ENCODE data around the gene RBM4B. TPM values are rescaled to one million over a fixed set of nuclear protein-coding genes. Genes with fewer than 3 reads are reported as not detected.

RBM4B gene
- total RNA-seq, 2 donors from 2014 or later = 14.8 to 16.7 TPM

DNA sequence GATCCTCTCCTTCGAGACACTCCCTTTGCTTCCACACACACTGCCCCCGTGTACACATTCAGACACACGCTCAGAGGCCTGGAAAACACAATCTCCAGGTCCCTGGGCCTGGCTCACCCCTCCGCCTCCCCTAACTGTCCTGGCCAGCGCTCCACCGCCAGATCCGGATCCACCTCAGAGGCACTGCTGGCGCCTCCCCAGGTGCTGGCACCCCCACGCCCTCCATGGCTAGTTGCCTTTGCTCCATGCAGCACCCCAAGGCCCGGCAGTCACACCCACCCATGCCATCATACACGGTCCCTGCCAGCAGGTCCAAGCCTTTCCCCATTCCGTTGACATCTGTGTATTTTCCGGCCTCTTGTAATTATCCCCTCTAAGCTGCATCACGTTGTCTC lies 40.2 kb upstream of the RBM4B start:
- DNase-seq (ENCODE audit: low spot score) (no peak), ATAC-seq (no peak)
- H3K9me3 Mint-ChIP-seq = no peaks in the 10 kb centered on the region
- peaks cover 7 to 8% of the 10 kb centered on the region in 2 donors for H3K4me1 Mint-ChIP-seq (ENCODE audit: low read depth in 2 of 2)
- peaks cover 21 to 27% of the 10 kb centered on the region in 2 donors for H3K27me3 Mint-ChIP-seq
- no peaks in the 10 kb centered on the region for H3K36me3 Mint-ChIP-seq
- H3K27ac Mint-ChIP-seq = no peak overlapping the region
- no peak overlapping the region for H3K4me3 Mint-ChIP-seq

DNA sequence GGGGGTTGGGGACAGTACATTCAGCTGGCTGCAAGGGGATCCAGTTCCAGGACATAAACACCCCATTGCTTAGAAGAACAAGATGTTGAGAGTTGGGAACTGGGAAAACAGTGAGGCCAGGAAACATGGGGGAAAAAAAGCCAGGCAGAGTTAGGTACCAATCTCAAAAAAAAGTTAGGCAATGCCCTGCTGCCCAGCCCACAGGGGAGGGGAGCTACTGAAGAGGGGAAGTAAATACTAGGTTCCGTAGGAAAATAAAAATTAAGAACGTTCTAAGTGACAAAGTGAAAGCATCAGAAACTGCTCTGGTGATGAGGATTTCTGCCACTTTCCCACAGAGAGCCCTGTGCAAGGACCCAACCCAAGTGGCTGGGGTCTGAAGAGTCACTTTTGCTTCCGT lies 39.3 kb upstream of the RBM4B start:
- no peaks in the 10 kb centered on the region for H3K36me3 Mint-ChIP-seq
- H3K9me3 Mint-ChIP-seq = no peaks in the 10 kb centered on the region
- H3K4me1 Mint-ChIP-seq (ENCODE audit: low read depth in 2 of 2) = peaks cover 7 to 8% of the 10 kb centered on the region in 2 donors
- H3K27ac Mint-ChIP-seq = no peak overlapping the region
- H3K27me3 Mint-ChIP-seq = peaks cover 21 to 24% of the 10 kb centered on the region in 2 donors
- no peak for ATAC-seq
- no peak overlapping the region for H3K4me3 Mint-ChIP-seq
- peak; percentile 15 for DNase-seq (ENCODE audit: low spot score)

- H3K27ac Mint-ChIP-seq = no peak overlapping the region
- ATAC-seq = no peak
- H3K4me3 Mint-ChIP-seq = no peak overlapping the region
- H3K4me1 Mint-ChIP-seq (ENCODE audit: low read depth in 2 of 2) = peaks cover 5 to 6% of the 10 kb centered on the region in 2 donors
- DNase-seq (ENCODE audit: low spot score) = no peak
- H3K36me3 Mint-ChIP-seq = no peaks in the 10 kb centered on the region
- H3K27me3 Mint-ChIP-seq = peaks cover 19 to 21% of the 10 kb centered on the region in 2 donors
- no peaks in the 10 kb centered on the region for H3K9me3 Mint-ChIP-seq
These were observed 37.8 kb upstream of the RBM4B start for GRCh38 chr11:66715346-66716085.

GRCh38 chr11:66713746-66714480 lies 36.2 kb upstream of the RBM4B start:
- Mint-ChIP-seq H3K27ac (no peak overlapping the region), H3K4me3 (no peak overlapping the region), H3K36me3 (no peaks in the 10 kb centered on the region), H3K27me3 (peaks cover 16 to 21% of the 10 kb centered on the region in 2 donors), H3K4me1 (ENCODE audit: low read depth in 2 of 2) (no peaks in the 10 kb centered on the region), H3K9me3 (no peaks in the 10 kb centered on the region)
- ATAC-seq = no peak
- DNase-seq (ENCODE audit: low spot score) = no peak

GRCh38 chr11:66710384-66710930 lies 32.8 kb upstream of the RBM4B start:
- no peak overlapping the region for H3K4me3 Mint-ChIP-seq
- no peak overlapping the region for H3K27ac Mint-ChIP-seq
- no peaks in the 10 kb centered on the region for H3K4me1 Mint-ChIP-seq (ENCODE audit: low read depth in 2 of 2)
- DNase-seq (ENCODE audit: low spot score) = no peak
- H3K36me3 Mint-ChIP-seq = no peaks in the 10 kb centered on the region
- H3K27me3 Mint-ChIP-seq = peaks cover 10 to 17% of the 10 kb centered on the region in 2 donors
- ATAC-seq = no peak
- no peaks in the 10 kb centered on the region for H3K9me3 Mint-ChIP-seq

GRCh38 chr11:66708701-66709100 lies 31.0 kb upstream of the RBM4B start:
- no peaks in the 10 kb centered on the region for H3K9me3 Mint-ChIP-seq
- no peaks in the 10 kb centered on the region for H3K4me1 Mint-ChIP-seq (ENCODE audit: low read depth in 2 of 2)
- DNase-seq (ENCODE audit: low spot score) = no peak
- no peak overlapping the region for H3K4me3 Mint-ChIP-seq
- H3K27me3 Mint-ChIP-seq = peaks cover 3 to 6% of the 10 kb centered on the region in 2 donors
- no peaks in the 10 kb centered on the region for H3K36me3 Mint-ChIP-seq
- ATAC-seq = no peak
- no peak overlapping the region for H3K27ac Mint-ChIP-seq

DNA sequence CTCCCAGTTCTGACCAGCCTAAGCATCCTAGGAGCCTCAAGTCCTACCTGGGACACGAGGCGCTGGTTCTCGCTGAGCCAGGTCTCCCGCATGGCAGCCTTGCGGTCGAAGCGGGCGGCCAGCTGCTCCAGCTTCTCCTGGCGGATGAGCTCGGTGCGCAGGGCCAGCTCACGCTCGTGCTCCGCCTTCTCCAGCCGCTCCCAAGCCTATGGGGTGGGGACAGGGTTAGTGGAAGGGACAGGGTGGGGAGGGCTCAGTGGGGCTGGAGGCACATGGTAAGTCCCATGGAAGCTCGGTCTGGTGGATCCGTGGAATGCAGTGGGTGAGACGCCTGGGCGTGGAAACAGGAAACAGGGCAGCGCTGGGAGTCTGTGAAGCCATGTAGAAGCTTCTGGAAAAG lies 30.4 kb upstream of the RBM4B start:
- no peaks in the 10 kb centered on the region for H3K9me3 Mint-ChIP-seq
- DNase-seq (ENCODE audit: low spot score) (no peak), ATAC-seq (no peak)
- no peaks in the 10 kb centered on the region for H3K36me3 Mint-ChIP-seq
- H3K4me3 Mint-ChIP-seq = no peak overlapping the region
- no peak overlapping the region for H3K27ac Mint-ChIP-seq
- H3K27me3 Mint-ChIP-seq = peaks cover 0 to under 1% of the 10 kb centered on the region in 2 donors
- no peaks in the 10 kb centered on the region for H3K4me1 Mint-ChIP-seq (ENCODE audit: low read depth in 2 of 2)

DNA sequence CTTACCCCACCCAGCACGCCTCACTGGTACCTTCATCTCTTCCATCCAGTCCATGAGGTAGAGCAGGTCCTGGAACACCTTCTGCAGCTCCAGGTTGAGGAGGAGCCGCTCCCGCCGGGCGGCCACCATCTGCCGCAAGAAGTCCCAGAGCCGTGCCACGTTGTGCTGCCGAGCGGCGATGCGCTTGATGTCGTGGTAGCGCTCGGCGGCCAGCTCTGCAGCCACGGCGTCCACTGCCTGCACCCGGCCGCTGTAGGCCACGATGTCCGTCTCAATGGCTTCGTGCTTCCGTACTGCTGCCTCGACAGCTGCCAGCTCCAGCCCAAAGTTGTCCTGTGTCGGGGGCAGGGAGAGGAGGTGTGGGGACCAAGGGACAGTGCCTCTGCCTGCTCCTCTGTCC lies 29.8 kb upstream of the RBM4B start:
- DNase-seq (ENCODE audit: low spot score) (no peak), ATAC-seq (no peak)
- H3K9me3 Mint-ChIP-seq = no peaks in the 10 kb centered on the region
- H3K27me3 Mint-ChIP-seq = no peaks in the 10 kb centered on the region
- no peak overlapping the region for H3K27ac Mint-ChIP-seq
- H3K4me3 Mint-ChIP-seq = no peak overlapping the region
- no peaks in the 10 kb centered on the region for H3K4me1 Mint-ChIP-seq (ENCODE audit: low read depth in 2 of 2)
- no peaks in the 10 kb centered on the region for H3K36me3 Mint-ChIP-seq

DNA sequence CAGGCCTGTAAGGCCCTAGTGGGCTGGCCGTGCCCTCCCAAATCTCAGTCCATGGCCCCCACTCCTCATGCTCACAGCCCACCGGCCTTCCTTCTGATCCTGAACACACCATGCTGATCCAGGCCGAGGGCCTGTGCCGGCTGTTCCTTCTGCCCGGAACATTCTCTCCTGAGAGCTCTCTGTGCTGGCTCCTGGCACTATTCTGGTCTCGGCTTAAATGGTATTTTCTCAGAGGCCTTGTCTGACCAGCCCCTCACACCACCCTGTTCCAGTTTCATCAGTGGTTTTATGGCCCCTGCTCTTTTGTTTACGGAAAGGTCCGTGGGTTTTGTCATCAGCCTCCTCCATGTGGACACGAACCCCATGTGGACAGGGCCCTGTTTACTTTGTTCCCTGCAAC lies 29.3 kb upstream of the RBM4B start:
- DNase-seq (ENCODE audit: low spot score) = no peak
- H3K4me3 Mint-ChIP-seq = no peak overlapping the region
- no peaks in the 10 kb centered on the region for H3K27me3 Mint-ChIP-seq
- H3K27ac Mint-ChIP-seq = no peak overlapping the region
- no peaks in the 10 kb centered on the region for H3K36me3 Mint-ChIP-seq
- ATAC-seq = no peak
- no peaks in the 10 kb centered on the region for H3K9me3 Mint-ChIP-seq
- H3K4me1 Mint-ChIP-seq (ENCODE audit: low read depth in 2 of 2) = no peaks in the 10 kb centered on the region

- Mint-ChIP-seq H3K9me3 (no peaks in the 10 kb centered on the region), H3K4me1 (ENCODE audit: low read depth in 2 of 2) (peaks cover 0 to 3% of the 10 kb centered on the region in 2 donors), H3K36me3 (no peaks in the 10 kb centered on the region), H3K27me3 (peaks cover 3 to 6% of the 10 kb centered on the region in 2 donors), H3K27ac (no peak overlapping the region), H3K4me3 (no peak overlapping the region)
- no peak for ATAC-seq
- no peak for DNase-seq (ENCODE audit: low spot score)
These were observed 28.1 kb upstream of the RBM4B start for GRCh38 chr11:66705587-66706335.

DNA sequence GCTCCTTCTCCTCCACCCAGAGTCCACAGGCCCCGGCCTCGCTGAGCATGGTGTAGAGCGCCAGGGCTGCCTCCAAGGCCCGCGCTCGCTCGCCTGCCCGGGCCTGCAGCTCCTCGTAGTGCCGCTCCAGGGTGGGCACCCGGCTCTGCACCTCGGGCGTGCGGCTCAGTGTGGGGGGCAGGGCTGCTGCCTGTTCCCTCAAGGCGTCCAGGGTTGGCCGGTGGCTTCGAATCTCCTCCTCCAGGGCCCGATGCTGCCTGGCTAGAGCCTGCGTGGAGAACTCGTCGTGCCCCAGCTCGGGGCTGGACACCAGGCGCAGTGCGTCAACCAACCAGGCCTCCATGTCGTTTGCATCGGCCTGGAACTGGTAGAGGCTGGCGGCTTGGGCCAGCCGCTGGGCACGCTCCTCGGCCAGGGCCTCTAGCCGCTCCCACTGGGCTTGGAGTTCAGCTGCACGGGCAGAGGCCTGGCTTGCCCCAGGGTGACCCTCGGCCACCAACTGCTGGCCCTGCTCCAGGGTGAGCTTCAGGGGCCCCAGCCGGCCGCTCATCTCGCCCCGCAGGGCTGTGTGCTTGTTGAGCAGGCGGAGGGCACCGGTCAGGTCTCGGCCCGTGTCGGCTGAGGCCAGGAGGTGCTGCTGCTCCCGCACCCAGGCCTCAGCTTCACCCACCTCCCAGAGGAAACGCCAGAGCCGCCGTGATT lies 27.1 kb upstream of the RBM4B start:
- peaks cover 3 to 6% of the 10 kb centered on the region in 2 donors for H3K27me3 Mint-ChIP-seq
- no peak overlapping the region for H3K27ac Mint-ChIP-seq
- no peaks in the 10 kb centered on the region for H3K36me3 Mint-ChIP-seq
- H3K4me1 Mint-ChIP-seq (ENCODE audit: low read depth in 2 of 2) = peaks cover 0 to 3% of the 10 kb centered on the region in 2 donors
- DNase-seq (ENCODE audit: low spot score) (no peak), ATAC-seq (peak in 1 of 2 donors; percentile 47)
- no peaks in the 10 kb centered on the region for H3K9me3 Mint-ChIP-seq
- H3K4me3 Mint-ChIP-seq = no peak overlapping the region

DNA sequence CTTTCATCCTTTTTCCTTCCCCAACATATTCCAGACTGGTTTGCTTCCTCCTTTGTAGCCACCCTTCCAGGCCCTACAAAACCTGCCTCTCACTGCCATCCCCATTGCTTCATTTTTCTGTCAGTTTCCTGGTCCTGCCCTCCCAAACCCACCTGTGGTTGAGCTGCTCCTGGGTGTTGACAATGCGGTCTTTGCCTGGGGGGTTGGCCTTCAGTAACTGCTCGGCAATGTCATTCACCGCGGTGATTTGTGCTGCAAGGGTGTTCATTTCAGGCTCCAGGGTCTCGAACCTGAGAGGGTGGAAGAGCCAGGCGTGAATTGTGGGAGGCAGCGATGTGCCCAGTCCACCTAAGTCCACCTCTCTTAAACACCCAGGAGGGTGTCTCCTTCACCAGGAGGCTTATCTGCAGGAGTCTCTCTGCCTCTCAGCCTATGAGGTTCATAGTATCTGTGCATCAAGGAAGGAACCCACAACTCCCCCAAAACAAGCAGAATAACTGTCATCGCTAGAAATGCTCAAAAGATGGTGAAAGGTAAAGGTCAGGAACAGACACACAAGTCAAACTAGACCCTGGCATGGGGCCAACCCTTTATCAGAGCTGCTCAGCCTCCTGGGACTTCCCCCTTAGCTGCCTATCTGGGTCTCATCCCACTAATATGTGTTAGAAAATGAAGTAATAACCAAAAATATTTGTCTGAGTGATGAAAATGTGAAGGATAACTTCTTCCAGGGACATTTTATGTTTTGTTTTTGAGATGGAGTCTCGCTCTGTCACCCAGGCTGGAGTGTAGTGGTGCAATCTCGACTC lies 23.9 kb upstream of the RBM4B start:
- Mint-ChIP-seq H3K4me3 (no peak overlapping the region), H3K27me3 (peaks cover 3 to 6% of the 10 kb centered on the region in 2 donors), H3K27ac (no peak overlapping the region), H3K4me1 (ENCODE audit: low read depth in 2 of 2) (peaks cover 0 to 3% of the 10 kb centered on the region in 2 donors), H3K36me3 (no peaks in the 10 kb centered on the region), H3K9me3 (no peaks in the 10 kb centered on the region)
- DNase-seq (ENCODE audit: low spot score) (no peak), ATAC-seq (no peak)

Measured in natural killer cell treated with Interleukin-12 subunit alpha and Interleukin-12 subunit beta and Interleukin-15 and Interleukin-18, amount 100 ng/mL, for 72 hours (primary cell).